CD4-positive, alpha-beta T cell treated with Interleukin-4 for 4 hours (primary cell): Measurements from ENCODE around the gene CDKL2.
"Not testable (repeated sequence)": the region's sequence is repeated elsewhere in the genome, so short reads cannot be mapped to it uniquely, and the experiment has no call there.

Experiments used
- DNase-seq: peaks from one replicate; pipeline ENCODE4 v3.0.0-alpha.2; 2020

Gene CDKL2

DNA sequence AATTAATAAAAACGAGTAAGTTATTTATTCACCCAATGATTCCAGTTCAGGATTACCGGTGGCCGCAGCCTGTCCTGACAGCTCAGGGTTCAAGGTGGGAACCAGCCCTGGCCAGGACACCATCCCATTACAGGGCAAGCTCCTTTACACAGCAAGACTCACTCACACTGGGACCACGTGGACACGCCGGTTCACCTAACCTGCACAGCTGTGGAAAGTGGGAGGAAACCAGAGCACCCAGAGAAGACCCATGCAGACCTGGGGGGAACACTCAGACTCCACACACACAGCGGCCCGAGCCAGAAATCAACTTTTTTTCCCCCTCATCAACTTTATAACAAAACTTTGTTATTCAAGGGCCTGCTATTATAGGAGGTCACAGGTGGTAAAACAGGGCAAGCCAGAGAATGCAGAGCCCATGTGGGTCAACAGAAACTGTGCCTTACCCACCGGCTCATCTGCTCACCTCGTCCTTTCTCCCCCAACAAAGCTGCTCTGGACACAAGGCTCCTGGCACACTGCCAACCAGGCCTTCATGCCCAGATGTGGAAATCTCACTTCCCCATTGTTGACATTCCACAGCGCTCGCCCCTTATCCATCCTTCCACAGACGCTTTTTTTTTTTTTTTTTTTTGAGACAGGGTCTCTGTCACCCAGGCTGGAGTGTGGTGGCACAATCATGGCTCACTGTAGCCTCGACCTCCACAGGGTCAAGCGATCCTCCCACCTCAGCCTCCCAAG, 82.5 kb downstream of the CDKL2 start:
- DNase-seq: no peak

DNA sequence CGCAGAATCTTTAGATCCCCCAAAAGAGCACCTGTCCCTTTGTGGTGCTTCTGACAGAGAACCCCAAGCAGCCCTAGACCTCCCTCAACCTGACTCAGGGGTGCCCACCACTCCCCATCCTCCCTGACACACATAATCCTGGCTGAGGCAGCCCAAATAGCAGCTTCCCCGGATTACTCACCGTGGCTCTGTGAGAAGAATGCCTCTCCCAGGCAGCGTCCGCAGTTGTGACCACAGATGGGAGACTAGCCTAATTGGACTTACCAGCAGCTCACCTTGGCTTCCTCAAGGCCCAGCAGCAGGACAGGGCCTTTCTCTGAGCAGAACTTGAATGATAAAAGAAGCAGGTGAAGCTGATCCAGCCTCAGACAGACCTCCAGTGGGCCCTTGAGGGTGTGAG, 84.8 kb downstream of the CDKL2 start:
- no peak for DNase-seq

DNA sequence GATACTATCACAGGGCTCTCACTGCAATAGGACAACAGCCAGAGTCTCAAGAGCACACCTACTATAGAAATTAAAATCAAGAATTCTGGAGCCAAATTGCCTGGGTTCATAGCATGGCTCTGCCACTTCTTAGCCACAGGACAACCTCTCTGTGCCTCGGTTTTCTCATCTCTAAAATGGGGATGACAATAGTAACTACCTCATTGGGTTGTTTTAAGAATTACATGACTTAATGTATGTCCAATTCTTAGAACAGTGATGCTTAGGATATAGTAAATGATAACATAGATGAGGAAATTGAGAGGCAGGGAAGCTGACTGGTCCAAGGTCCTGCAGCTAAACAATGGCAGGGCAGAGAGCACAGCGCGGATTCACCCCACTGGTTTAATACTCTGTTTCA, 85.5 kb downstream of the CDKL2 start:
- no peak for DNase-seq

DNA sequence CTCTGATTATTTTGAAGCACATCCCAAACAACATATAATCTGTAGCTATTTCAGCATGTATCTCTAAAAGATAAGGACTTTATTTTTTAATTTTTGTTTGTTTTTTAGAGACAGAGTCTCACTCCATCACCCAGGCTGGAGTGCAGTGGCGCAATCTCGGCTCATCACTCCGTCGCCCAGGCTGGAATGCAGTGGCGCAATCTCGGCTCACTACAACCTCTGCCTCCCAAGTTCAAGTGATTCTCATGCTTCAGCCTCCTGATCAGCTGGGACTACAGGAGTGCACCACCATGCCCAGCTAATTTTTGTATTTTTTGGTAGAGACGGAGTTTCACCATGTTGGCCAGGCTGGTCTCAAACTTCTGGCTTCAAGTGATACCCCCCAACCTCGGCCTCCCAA, 86.1 kb downstream of the CDKL2 start:
- not testable (repeated sequence) for DNase-seq

DNA sequence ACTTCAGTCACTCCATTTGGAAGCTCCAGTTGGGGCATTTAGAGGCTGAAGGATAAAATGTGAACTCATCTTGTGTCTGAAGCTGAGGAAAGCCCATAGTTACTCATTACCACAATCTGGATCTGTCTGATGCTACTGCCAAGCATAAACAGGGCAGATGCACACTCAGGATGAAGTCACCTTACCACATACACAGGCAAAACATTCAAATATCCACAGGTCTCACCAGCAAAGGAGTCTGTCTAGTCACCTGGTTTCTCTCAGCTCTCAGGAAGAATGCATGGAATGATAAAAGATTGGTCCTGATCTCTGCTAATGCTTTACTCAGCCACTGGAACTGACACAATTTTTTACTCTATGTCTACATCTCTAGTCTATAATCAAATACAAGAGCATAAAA, 87.5 kb downstream of the CDKL2 start:
- DNase-seq: no peak

DNA sequence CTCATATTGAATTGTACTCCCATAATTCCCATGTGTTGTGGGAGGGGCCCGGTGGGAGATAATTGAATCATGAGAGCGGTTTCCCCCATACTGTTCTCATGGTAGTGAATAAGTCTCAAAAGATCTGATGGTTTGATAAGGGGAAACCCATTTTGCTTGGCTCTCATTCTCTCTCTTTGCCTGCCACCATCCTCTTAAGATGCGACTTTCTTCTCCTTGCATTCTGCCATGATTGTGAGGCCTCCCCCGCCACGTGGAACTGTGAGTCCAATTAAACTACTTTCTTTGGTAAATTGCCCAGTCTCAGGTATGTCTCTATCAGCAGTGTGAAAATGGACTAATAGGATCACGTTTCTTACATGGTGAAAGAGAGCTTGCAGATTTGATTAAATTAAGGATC, 93.0 kb downstream of the CDKL2 start:
- not testable (repeated sequence) for DNase-seq

DNA sequence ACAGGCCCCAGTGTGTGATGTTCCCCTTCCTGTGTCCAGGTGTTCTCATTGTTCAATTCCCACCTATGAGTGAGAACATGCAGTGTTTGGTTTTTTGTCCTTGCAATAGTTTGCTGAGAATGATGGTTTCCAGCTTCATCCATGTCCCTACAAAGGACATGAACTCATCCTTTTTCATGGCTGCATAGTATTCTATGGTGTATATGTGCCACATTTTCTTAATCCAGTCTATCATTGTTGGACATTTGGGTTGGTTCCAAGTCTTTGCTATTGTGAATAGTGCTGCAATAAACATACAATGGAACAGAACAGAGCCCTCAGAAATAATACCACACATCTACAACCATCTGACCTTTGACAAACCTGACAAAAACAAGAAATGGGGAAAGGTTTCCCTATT, 96.4 kb downstream of the CDKL2 start:
- DNase-seq: not testable (repeated sequence)

DNA sequence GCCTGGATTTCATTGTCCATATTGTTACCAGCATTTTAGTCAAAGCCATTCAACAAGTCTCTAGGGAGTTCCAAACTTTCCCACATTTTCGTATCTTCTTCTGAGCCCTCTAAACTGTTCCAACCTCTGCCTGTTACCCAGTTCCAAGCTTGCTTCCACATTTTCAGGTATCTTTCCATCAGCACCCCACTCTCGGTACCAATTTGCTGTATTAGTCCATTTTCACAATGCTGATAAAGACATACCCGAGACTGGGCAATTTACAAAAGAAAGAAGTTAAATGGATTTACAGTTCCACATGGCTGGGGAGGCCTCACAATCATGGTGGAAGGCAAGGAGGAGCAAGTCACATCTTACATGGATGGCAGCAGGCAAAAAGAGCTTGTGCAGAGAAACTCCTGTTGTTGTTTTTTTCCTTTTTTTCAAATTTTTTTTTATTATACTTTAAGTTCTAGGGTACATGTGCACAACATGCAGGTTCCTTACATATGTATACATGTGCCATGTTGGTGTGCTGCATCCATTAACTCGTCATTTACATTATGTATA, 96.9 kb downstream of the CDKL2 start:
- DNase-seq: not testable (repeated sequence)

DNA sequence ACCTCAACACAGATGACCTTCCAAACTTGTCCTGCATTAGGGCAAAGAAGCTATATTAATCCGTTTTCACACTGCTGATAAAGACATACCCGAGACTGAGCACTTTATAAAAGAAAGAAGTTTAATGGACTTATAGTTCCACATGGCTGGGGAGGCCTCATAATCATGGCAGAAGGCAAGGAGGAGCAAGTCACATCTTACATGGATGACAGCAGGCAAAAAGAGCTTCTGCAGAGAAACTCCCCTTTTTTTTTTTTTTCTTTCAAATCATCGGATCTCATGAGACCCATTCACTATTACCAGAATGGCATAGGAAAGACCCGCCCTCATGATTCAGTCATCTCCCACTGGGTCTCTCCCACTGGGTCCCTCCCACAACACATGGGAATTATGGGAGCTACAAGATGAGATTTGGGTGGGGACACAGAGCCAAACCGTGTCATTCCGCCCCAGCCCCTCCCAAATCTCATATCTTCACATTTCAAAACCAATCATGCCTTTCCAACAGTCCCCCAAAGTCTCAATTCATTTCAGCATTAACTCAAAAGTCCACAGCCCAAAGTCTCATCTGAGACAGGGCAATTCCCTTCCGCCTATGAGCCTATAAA, 98.7 kb downstream of the CDKL2 start:
- not testable (repeated sequence) for DNase-seq

DNA sequence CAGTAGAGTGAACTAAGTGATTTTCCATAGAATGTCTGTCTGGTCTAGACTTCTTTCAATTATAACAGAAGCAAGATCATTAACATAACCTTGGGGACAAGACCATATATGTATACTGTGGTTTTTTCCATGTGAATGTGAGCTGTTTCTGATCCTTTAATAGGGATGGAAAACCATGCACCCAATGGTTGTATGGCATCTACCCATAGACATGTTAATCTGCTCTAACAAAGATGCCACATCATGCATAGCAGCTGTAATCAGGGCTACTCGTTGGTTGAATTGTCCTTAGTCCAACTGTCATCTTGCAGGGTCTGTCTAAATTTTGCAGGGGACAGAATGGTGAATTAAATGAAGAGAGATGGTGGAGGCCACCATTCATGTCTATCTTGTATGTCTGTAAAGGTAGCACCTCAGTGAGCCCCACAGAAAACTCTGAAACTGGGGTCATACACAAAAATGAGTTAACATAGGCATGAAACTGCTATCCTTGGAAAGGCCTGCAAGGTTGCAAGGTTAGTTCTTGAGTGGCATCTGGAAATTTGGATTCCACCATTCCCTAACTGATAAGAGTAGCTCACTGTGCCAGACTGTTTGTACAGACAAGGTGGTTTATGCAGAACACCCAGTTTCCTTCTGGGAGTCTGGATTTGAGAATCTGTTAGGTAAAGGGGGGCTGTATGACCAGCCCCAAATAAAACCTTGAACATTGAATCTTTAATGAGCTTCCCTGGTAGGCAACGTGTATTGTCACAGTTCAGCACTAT, 99.6 kb downstream of the CDKL2 start:
- no peak for DNase-seq
